DMS53 treated with DMSO at 0.1 percent for 48 hours (cell line): ENCODE data around the gene HERC3.

Experiments used
- DNase-seq: peaks from one replicate; lab custom pipeline; 2025; ENCODE audit not compliant: unreplicated experiment; lab: John Stamatoyannopoulos, UW

Gene HERC3

GRCh38 chr4:88659055-88659889, 67.0 kb downstream of the HERC3 start:
- DNase-seq, result peak; percentile 25

GRCh38 chr4:88659890-88660208, 67.6 kb downstream of the HERC3 start:
- DNase-seq, result no peak

- DNase-seq, result no peak
Observed at GRCh38 chr4:88660446-88661294, 68.4 kb downstream of the HERC3 start.

- DNase-seq, result no peak
Observed at GRCh38 chr4:88661739-88662138, 69.5 kb downstream of the HERC3 start.

- peak; percentile 0 for DNase-seq
Observed at GRCh38 chr4:88672987-88673386, 80.7 kb downstream of the HERC3 start.

- DNase-seq, result no peak
Observed at GRCh38 chr4:88673886-88674285, 81.6 kb downstream of the HERC3 start.

GRCh38 chr4:88674565-88674964, 82.3 kb downstream of the HERC3 start:
- DNase-seq, result no peak

- DNase-seq, result no peak
Observed at GRCh38 chr4:88674979-88675378, 82.7 kb downstream of the HERC3 start.

- no peak for DNase-seq
Observed at GRCh38 chr4:88675543-88675942, 83.3 kb downstream of the HERC3 start.

- DNase-seq, result no peak
Observed at GRCh38 chr4:88681209-88681608, 88.9 kb downstream of the HERC3 start.

GRCh38 chr4:88690355-88690754, 98.1 kb downstream of the HERC3 start:
- DNase-seq, result no peak

- no peak for DNase-seq
Observed at GRCh38 chr4:88693792-88694191, 101.5 kb downstream of the HERC3 start.

- DNase-seq, result no peak
Observed at GRCh38 chr4:88696630-88697029, 104.3 kb downstream of the HERC3 start.

GRCh38 chr4:88697141-88697540, 104.9 kb downstream of the HERC3 start:
- no peak for DNase-seq

- no peak for DNase-seq
Observed at GRCh38 chr4:88697588-88698329, 105.5 kb downstream of the HERC3 start, which contains the start of gene NAP1L5. Gene NAP1L5 (minus strand): TSS chr4:88697829. CDS start chr4:88697754, 75 bp downstream.

- no peak for DNase-seq
Observed at GRCh38 chr4:88698519-88698918, 106.2 kb downstream of the HERC3 start.

GRCh38 chr4:88702782-88703181, 110.5 kb downstream of the HERC3 start:
- DNase-seq, result no peak

- no peak for DNase-seq
Observed at GRCh38 chr4:88705223-88705622, 112.9 kb downstream of the HERC3 start.

- DNase-seq, result no peak
Observed at GRCh38 chr4:88705805-88706492, 113.7 kb downstream of the HERC3 start.

- DNase-seq, result peak; percentile 1
Observed at GRCh38 chr4:88706574-88706973, 114.3 kb downstream of the HERC3 start.

- DNase-seq, result no peak
Observed at GRCh38 chr4:88709989-88710388, 117.7 kb downstream of the HERC3 start.
